Lower leg skin (tissue), 4 donors: ENCODE data around the gene TRIM22. TPM values are rescaled to one million over a fixed set of nuclear protein-coding genes. Genes with fewer than 3 reads are reported as not detected.

ENCODE experiments used
- DNase-seq, 2 donors: peaks; one replicate each; pipeline ENCODE4 v3.0.0-alpha.2; 2019; ENCODE audit warnings: low spot score in 2 of 2
- H3K4me3 ChIP-seq: fragments of 200-600 bp; sonication (generic); 2 replicates; pipeline ENCODE4 v1.5.1; 2017; ENCODE audit warnings: mild to moderate bottlenecking, low read depth; ENCODE audit not compliant: poor library complexity, severe bottlenecking
- POLR2A ChIP-seq, 2 donors: fragments of 450-650 bp; IDR thresholded peaks; one replicate each; pipeline ENCODE4 v1.6.1; 2016 to 2017; ENCODE audit warnings: antibody characterized with exemption in 2 of 2, mild to moderate bottlenecking in 1 of 2, moderate library complexity in 1 of 2
- WGBS, 2 donors: methylation state at CpG; one replicate each; pipeline ENCODE4 v1.1.5; 2018; 5-methylcytosine and 5-hydroxymethylcytosine counted together
- intact Hi-C: fragments of 100-400 bp; cut with DNase I; formaldehyde crosslinking; loops from one replicate; pipeline ENCODE4 v1.15.0; 2023; ENCODE audit warnings: low total_unique reads
- total RNA-seq, 4 donors: library from RNA; depleted of rRNA; stranded (reverse); fragments of >200 nt; gene quantifications; one replicate each; pipeline ENCODE4 v1.1.0, GENCODE V29; 2016
- TF ChIP-seq, protein P1 (sequence below), 3 donors: fragments of 450-650 bp; IDR thresholded peaks; one replicate each; pipeline ENCODE4 v1.5.1; 2016; ENCODE audit warnings: antibody characterized with exemption in 3 of 3, mild to moderate bottlenecking in 3 of 3, moderate library complexity in 2 of 3

TRIM22 gene
- total RNA-seq, 4 donors from 2014 or later, result 5.9 to 12.5 (median 9.2) TPM

DNA sequence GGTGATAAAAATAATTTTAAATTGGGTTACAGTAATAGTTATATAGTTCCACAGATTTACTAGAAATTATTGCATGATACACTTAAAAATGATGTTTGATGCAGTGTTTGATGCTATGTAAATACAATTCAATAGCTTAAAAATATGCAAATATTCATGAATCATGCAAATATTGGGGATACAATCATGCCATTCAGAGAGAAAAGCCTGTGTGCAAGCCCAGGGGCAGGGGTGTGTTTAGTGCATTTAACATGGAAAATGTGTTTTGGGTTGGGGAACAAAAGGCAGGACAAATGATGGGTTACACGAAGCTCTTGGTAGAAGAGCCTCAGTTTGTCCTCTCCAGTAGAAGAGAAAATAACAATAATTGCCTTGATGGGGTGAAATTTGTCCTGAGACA lies 6.0 kb downstream of the TRIM22 start:
- DNase-seq, result no peak
- TF ChIP-seq, protein P1, sequence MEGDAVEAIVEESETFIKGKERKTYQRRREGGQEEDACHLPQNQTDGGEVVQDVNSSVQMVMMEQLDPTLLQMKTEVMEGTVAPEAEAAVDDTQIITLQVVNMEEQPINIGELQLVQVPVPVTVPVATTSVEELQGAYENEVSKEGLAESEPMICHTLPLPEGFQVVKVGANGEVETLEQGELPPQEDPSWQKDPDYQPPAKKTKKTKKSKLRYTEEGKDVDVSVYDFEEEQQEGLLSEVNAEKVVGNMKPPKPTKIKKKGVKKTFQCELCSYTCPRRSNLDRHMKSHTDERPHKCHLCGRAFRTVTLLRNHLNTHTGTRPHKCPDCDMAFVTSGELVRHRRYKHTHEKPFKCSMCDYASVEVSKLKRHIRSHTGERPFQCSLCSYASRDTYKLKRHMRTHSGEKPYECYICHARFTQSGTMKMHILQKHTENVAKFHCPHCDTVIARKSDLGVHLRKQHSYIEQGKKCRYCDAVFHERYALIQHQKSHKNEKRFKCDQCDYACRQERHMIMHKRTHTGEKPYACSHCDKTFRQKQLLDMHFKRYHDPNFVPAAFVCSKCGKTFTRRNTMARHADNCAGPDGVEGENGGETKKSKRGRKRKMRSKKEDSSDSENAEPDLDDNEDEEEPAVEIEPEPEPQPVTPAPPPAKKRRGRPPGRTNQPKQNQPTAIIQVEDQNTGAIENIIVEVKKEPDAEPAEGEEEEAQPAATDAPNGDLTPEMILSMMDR (IDR thresholded peaks at IDR 0.05), result no peak
- no peak for TF ChIP-seq POLR2A (IDR thresholded peaks at IDR 0.05)
- 68 to 74% methylated on average over 1 of the region's 1 CpG for WGBS, 2 donors
- no peak overlapping the region for H3K4me3 ChIP-seq
- intact Hi-C loops, result no loop called here

DNA sequence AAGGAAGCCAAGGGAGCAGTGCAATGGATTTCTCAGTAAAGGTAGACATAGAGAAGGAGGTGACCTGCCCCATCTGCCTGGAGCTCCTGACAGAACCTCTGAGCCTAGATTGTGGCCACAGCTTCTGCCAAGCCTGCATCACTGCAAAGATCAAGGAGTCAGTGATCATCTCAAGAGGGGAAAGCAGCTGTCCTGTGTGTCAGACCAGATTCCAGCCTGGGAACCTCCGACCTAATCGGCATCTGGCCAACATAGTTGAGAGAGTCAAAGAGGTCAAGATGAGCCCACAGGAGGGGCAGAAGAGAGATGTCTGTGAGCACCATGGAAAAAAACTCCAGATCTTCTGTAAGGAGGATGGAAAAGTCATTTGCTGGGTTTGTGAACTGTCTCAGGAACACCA lies 6.6 kb downstream of the TRIM22 start:
- intact Hi-C loops, result no loop called here
- TF ChIP-seq, protein P1 (IDR thresholded peaks at IDR 0.05), result no peak
- H3K4me3 ChIP-seq, result no peak overlapping the region
- WGBS, 2 donors, result 70 to 85% methylated on average over 2 of the region's 2 CpGs
- DNase-seq, result no peak

DNA sequence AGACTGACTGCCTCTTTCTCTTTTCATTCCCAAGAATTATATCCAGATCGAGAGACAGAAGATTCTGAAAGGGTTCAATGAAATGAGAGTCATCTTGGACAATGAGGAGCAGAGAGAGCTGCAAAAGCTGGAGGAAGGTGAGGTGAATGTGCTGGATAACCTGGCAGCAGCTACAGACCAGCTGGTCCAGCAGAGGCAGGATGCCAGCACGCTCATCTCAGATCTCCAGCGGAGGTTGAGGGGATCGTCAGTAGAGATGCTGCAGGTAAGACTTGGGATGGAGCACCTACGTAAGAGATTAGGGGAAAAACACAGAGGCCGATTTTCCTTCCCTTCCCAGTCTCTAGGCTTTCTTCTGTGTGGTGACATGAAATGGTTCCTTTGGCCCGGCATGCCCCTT lies 8.7 kb downstream of the TRIM22 start:
- whole genome bisulfite sequencing, 2 donors, result 90 to 93% methylated on average over 7 of the region's 7 CpGs
- TF ChIP-seq, protein P1 (IDR thresholded peaks at IDR 0.05), result no peak
- no peak for TF ChIP-seq POLR2A (IDR thresholded peaks at IDR 0.05)
- H3K4me3 ChIP-seq, result no peak overlapping the region
- intact Hi-C loops, result no loop called here
- no peak for DNase-seq

DNA sequence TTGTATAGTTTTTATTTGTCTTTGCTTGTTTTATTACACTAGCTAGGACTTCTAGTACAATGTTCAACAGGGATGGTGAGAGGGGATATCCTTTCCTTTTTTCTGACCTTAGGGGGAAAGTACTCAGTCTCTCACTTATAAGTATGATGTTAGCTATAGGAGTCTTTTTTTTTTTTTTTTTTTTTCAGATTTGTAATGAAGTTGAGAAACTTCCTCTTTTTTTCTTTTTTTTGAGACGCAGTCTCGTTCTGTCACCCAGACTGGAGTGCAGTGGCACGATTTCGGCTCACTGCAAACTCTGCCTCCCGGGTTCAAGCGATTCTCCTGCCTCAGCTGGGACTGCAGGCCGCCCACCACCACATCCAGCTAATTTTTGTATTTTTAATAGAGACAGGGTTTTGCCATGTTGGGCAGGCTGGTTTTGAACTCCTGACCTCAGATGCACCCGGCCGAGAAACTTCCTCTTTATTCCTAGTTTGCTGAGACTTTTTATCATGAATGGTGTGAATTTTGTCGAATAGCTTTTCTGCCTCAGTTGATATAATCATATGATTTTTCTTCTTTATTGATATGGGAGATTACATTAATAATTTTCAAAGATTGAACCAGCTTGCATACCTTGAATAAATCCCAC lies 10.9 kb downstream of the TRIM22 start:
- no peak overlapping the region for H3K4me3 ChIP-seq
- intact Hi-C loops, result no loop called here
- WGBS, 2 donors, result 81 to 84% methylated on average over 10 of the region's 10 CpGs

DNA sequence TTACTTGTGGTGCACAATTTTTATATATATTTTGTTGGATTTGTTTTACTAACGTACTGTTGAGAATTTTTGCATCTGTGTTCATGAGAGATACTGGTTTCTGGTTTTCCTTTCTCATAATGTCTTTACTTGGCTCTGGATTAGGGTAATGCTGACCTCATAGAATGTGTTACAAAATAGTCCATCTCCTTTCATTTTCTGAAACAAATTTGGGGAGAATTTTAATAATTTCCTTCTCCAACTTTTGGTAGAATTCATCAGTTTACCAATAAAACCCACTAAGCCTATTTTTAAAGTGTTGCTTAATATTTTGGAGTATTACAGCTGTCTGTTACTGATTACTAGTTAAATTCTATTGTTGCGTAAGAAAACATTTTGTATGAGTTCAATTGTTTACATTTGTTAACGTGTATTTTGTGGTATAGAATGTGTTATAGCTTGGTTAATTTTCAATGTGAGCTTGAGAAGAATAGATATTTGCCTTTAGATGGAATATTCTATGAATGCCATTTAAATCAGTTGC lies 11.5 kb downstream of the TRIM22 start:
- 70 to 72% methylated on average over 3 of the region's 3 CpGs for WGBS, 2 donors

More for the DNA sequence above, 10.9 kb downstream of the TRIM22 start:
- DNase-seq, result no peak
- TF ChIP-seq POLR2A (IDR thresholded peaks at IDR 0.05), result no peak
- TF ChIP-seq, protein P1 (IDR thresholded peaks at IDR 0.05), result no peak

More for the DNA sequence above, 11.5 kb downstream of the TRIM22 start:
- DNase-seq, result no peak
- TF ChIP-seq, protein P1 (IDR thresholded peaks at IDR 0.05), result no peak
- no peak for TF ChIP-seq POLR2A (IDR thresholded peaks at IDR 0.05)
- intact Hi-C loops, result no loop called here
- no peak overlapping the region for H3K4me3 ChIP-seq
